ENCODE results near the gene CORO6. TPM values are rescaled to one million over a fixed set of nuclear protein-coding genes. Genes with fewer than 3 reads are reported as not detected.

The CORO6 gene
- total and polyA plus RNA-seq, 2 of the 13 experiments (the other 11 are each of a cell fraction or from before 2014, with no cell fraction given), result 0.42 to 0.82 TPM

- no peak for TF ChIP-seq USF2 (IDR thresholded peaks at IDR 0.05; ENCODE audit: low read depth, low read length)
- no peak for TF ChIP-seq USF2 (CRISPR knock-in tag; IDR thresholded peaks at IDR 0.05; ENCODE audit: borderline replicate concordance)
- TF ChIP-seq TP53 (CRISPR knock-in tag; conservative IDR thresholded peaks at IDR 0.05), result no peak
- no peak for TF ChIP-seq HDAC6 (IDR thresholded peaks at IDR 0.05; ENCODE audit: low read depth, low read length)
- 0 out of 2 replicates have a peak, but pooled peaks have one; percentile 13 for TF ChIP-seq ZNF350 (CRISPR knock-in tag; IDR thresholded peaks at IDR 0.05; ENCODE audit: borderline replicate concordance, low read depth)
- TF ChIP-seq ZNF468 (CRISPR knock-in tag; IDR thresholded peaks at IDR 0.05), result peak; percentile 12; the same call in 1 of the 2 replicates
- TF ChIP-seq GTF2F1 (IDR thresholded peaks at IDR 0.05; ENCODE audit: low read length), result no peak
- TF ChIP-seq RAD21 (CRISPR knock-in tag; IDR thresholded peaks at IDR 0.05), result no peak
- no peak for TF ChIP-seq GTF3A (CRISPR knock-in tag; conservative IDR thresholded peaks at IDR 0.05)
- TF ChIP-seq ATF6 (CRISPR knock-in tag; conservative IDR thresholded peaks at IDR 0.05), result no peak
- no peak for TF ChIP-seq SRSF1 (optimal IDR thresholded peaks at IDR 0.05; ENCODE audit: low read depth, low read length)
- no peak for TF ChIP-seq ZBTB10 (CRISPR knock-in tag; IDR thresholded peaks at IDR 0.05; ENCODE audit: borderline replicate concordance)
- no peak for TF ChIP-seq ZNF569 (CRISPR knock-in tag; IDR thresholded peaks at IDR 0.05; ENCODE audit: borderline replicate concordance)
- TF ChIP-seq ZNF703 (CRISPR knock-in tag; IDR thresholded peaks at IDR 0.05; ENCODE audit: borderline replicate concordance), result no peak
- 0 out of 2 replicates have a peak, but pooled peaks have one; percentile 29 for TF ChIP-seq ZNF672 (CRISPR knock-in tag; IDR thresholded peaks at IDR 0.05)
- TF ChIP-seq SOX13 (IDR thresholded peaks at IDR 0.05), result no peak
- TF ChIP-seq SOX13 (CRISPR knock-in tag; conservative IDR thresholded peaks at IDR 0.05 in 1 of 2, IDR thresholded peaks at IDR 0.05 in 1 of 2), result no peak
Measured at GRCh38 chr17:29589524-29590410, 32.9 kb downstream of the CORO6 start, which contains the start of gene GIT1 (continued).
